Fibroblast of skin of left biceps (primary cell): Measurements from ENCODE around the gene BCOR.

ENCODE experiments used
- DNase-seq, 2 experiments: peaks; one replicate each; pipeline ENCODE4 v3.0.0-alpha.2; 2013; ENCODE audit warnings: low read depth in 2 of 2

The BCOR gene

DNA sequence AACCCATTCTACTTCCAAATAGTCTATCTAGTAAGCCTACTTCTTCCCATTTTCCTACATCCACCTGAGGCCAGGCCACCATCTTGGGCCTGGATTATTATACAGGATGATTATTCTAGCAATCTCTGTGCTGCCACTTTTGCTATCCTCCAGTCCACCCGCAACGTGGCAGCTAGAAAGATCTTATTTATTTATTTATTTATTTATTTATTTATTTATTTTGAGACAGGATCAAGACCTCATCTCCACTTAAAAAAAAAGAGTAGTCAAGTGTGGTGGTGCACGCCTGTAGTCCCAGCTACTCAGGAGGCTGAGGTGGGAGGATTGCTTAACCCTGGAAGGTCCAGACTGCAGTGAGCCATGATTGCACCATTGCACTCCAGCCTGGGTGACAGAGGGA lies 15.2 kb upstream of the BCOR start:
- DNase-seq: no peak

DNA sequence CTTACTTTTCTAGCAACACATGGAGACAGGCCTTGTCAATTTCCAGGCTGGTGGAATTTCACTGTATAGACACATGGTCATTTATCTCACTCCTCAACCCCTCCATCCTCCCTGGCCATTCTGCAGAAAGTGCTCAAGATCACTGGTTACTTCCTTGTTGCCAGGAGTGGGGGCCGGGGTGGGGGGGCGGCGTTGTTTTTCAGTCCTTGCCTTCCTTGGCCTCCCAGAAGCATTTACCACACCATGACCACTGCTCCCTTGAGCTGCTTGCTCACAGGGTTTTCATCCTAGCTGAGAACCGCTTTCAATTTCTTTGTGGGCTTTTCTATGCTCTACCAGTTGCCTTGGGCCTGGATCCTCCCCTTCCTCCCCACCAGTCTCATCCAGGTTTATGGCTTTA lies 14.1 kb upstream of the BCOR start:
- DNase-seq: no peak

DNA sequence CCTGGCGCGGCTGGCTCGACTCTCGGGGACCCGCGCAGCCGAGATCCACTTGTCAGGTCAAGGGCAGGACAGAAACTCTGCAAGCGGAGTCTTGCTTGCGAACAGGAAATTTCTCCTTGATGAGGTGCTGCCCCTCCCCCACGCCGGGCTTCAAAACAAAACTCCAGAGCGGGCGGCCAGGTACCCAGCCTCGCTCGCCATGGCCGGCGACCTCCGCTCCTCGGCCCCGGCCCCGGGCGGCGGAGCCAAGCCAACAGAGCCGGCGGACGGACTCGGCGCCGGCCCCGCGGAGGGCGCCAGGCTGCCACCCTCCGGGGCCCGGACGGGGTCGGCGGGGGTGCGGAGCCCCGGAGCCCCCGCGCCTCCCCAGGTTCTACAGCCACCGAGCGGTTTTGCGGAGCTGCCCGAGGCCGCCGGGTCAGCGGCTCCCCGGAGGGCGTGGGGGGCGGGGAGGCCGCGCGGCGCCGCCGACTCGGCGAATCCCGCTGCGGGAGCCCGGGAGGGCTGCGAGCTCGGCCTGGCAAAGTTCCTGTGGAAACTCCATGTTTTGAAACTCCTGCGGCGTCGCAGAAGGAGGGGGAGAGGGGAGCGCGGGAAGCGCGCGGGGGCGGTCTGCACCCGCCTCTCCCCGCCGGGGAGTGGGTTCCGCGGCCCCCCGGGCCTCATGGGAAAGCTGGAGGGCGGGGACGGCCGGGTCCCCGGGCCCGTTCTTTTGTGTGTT lies 11.7 kb upstream of the BCOR start:
- DNase-seq: no peak

DNA sequence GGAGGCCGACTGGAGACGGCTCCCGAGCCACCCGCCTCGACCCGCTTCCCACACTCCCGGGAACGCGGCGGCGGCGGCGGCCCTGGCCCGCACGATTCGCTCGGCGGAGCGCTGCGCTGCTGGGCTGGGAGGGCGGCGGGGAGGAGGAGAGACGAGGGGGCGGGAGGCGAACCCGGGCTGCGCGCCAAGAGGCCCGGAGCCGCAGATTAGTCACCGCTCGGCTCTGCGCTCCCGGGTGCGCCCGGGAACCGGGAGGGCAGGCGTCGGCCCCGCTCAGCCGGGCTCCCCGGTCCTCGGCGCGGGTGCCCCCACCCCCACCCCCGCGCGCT lies 11.2 kb upstream of the BCOR start:
- DNase-seq: no peak

DNA sequence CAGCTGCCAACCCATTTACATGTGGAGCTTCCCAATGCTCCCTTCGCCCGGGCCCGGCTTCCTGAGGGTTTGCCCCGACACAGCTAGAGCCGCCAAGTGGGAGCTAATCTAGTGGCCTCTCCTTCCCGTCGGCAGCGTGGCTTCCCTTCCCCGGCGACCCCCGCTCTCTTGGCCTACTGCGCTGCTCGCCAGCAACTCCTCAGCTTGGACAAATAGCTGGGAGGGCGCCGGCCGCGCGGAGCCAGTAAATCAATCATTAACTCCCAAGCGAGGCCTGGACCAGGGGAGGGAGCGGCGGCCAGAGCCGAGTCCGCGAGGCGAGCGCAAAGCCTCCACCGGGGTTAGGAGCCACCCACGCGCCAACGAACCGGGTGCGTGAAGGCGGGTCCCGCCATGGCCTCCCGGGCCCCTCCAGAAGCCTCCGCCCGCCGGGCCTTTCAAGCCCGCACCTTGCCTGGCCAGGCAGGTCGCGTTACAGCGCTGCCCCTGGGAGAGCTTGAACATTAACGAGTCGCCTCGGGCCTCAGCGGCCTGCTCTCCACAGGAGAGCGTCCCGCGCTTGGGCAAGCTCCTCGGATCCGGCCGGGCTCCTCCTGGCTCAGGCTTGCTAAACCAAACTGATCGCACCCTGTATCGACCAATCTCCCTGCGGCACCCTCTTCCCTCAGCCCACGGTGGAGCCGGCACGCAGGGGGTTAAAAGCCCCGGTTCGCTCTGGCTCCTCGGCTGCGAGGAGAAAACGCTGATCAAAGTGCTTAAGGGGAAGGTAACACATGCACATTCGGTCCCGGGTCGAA lies 10.6 kb upstream of the BCOR start:
- DNase-seq: no peak

DNA sequence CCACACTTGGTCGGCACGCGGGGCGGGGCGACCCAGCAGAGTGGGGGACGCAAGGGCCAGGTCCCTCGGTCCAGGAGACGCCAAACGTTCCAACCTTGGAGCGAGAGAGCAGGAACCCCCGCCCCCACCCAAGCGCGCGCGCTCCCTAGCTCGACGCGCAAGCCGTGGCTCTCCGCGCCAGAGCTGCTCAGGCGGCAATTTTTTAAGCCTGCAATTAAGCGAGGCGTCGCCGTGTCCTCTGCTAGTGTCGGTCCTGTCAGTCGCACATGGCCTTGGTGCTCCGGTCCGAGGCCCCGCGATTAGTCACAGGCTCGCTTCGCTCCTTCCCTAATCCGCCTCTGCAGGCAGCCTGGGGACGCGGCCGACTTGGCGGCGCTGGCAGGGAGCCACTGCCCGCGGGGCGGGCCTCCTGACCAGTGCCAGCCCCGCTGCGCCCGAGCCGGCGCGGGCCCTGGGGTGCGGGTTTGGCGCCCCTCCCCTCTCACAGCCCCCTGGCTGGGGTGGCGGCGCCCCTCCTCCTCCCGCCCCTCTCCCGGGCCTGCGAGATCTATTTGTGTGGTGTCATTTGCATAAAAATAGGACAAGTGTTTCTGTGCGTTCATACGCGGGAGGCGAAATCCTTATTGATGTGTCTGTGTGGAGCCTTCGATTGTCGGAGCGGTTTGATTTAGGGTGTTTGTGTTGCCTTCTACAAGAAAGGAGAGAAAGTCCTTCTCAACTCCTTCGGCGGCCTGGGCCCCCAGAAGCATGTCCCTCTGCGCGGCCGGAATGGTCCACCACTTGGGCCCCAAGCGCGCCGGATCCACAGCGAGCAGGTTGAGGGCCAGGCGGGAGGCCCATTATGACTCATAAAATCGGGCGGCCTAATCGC lies 9.8 kb upstream of the BCOR start:
- DNase-seq: no peak

DNA sequence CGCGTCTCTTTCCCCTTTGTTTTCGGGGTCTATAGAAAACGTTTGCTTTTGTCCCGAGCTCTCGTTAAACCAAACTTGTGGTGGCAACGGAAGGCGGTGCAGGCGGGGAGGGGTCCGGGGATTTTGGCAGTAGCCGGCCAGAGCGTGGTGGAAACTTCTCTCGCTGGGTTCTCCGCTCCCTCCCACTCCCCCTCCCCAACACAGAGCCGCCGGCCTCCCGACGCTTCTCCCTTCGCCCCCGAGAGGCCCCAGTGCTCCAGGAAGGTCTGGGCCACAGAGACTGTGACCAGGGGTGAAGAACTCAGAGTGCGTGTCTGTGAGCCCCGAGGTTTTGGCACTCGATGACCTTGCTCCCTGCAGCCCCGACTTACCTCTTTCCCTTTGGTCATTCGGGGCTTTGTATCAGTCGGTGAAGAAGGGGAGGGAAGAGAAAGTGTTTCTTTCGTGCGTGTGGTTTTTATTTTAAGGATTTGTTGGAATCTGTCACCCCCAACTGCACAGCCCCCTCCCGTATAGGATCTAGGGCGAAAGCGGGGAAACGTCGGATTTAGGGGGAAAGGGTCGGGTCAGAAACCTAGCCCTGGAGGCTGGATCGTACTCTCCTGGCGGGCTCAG lies 9.0 kb upstream of the BCOR start:
- no peak for DNase-seq

DNA sequence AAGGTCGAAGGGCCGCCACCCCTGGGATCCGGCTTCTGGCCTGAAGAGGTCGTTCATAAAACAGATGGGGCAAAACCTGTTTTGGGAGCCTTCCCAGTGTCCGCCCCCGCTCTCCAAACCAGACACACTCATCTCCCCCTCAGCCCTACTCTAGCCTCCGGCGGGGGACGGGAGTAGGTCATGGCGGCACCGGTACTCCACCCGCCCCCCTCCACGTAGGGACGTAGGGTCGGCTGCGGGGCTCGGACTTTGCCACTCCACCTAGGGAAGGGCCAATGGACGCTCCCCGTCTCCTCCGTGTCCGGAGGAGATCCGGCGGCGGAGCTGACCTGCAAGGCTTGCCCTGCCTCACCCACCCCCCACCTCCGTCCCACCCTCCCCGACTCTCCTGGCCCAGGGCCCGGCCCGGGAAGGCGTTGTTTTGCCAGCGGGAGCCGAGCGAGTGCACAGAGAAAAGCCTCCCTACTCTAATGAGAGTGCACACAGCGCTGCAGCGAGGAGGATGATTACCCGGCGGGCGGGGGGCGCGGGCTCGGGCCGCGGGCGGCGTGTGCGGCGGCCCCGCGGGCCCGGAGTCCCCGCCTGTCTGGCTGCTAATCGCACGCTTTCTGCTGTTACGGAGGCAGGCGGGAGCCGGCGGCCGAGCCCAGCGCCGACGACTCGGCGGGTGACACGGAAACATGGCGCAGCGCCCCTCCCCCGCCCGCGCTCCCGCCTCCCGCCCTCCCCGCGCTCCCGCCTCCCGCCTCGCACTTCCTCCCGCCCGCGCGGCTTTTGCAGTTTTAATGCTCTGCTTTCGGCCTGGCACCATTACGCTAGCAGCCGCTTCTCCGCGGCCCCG lies 8.3 kb upstream of the BCOR start:
- no peak for DNase-seq

DNA sequence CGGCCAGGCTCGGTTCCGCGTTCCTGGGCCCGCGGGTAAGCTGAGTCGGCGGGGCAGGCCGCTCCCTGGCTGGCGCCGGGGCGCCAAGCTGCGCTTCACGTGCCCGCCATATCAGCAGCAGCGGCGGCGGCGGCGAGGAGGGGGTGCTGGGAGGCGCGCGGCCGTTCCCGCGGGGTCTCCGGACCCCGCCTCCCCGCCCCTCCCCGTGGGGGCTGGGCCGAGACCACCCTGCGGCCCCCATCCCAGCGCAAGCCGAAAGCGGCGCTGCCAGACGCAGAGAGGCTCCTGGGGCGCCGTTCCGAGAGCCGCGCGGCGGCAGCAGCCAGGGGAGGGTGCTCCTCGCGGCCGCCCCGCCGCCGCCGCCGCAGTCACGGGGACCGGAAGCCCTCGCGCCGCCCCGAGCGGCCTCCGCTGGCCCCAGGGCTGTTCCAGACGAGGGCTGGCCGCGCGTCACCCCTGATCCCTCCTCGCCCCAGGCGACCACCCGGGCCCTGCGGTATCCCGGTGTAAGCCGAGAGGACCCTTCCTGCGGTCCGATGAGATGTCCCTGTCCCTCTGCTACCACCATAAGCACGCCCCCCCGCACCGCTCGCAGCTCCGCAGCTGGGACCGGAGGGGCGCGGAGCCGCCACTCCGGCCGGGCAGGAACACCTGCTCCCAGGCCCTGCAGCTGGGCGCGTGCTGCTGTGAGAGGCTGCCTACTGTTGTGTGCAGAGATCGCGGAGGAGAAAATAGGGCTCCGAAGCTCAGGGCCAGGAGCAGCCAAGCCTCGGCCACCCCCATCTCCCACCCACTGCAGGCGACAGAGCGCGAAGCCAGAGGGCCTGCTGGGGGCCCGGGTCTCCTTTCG lies 7.5 kb upstream of the BCOR start:
- no peak for DNase-seq

DNA sequence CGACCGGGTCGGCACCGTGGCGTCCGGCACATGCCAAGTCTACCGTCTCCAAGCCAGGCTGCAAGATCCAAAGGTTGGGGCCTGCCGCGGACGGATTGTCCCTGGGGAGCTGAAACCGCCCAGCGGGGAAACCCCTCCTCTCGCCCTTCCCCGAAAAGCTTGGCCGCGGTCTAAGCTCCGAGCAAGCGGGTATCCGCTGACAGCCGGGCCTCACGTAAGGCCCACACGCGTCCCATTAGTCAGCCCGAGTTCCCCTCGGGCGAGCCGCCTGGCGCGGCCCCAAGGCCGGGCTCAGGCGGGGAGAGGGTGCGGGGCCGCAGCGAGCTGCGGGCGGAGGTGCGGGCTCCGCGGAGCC lies 6.8 kb upstream of the BCOR start:
- DNase-seq: no peak

DNA sequence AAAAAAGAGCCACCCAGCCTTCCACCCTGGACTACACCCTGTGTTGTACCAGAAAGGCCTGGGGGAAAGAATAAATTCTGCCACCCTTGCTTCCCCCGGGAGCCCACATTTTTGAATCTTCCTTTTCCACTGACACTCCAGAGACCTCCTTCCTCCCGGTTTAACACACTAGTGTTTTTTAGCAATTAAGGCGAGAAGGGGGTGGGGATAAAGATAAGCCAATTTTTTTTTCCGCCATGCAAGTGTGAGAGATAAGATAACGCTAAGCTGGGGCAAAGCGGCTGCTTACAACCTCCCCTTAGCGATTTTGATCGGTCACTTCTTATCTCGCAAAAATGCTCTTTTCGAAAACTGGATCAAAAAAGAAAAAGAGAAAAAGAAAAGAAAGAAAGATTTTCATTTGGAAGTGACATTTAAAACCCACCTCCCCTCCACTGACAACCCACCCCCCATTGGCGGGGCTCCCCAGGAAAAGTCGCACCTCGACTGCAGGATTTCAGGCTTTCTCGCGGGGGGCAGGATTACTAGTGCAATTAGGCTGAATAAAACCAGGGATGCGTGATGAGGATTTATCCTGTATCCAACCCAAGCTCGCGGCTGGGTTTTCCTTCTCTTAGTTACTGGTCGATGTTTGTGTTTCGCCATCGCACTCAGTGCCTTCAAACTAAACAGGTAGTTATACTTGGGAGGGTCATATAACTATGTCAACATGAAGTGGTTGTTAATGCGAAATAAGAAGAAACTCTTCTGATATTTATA lies 6.0 kb upstream of the BCOR start:
- no peak for DNase-seq

DNA sequence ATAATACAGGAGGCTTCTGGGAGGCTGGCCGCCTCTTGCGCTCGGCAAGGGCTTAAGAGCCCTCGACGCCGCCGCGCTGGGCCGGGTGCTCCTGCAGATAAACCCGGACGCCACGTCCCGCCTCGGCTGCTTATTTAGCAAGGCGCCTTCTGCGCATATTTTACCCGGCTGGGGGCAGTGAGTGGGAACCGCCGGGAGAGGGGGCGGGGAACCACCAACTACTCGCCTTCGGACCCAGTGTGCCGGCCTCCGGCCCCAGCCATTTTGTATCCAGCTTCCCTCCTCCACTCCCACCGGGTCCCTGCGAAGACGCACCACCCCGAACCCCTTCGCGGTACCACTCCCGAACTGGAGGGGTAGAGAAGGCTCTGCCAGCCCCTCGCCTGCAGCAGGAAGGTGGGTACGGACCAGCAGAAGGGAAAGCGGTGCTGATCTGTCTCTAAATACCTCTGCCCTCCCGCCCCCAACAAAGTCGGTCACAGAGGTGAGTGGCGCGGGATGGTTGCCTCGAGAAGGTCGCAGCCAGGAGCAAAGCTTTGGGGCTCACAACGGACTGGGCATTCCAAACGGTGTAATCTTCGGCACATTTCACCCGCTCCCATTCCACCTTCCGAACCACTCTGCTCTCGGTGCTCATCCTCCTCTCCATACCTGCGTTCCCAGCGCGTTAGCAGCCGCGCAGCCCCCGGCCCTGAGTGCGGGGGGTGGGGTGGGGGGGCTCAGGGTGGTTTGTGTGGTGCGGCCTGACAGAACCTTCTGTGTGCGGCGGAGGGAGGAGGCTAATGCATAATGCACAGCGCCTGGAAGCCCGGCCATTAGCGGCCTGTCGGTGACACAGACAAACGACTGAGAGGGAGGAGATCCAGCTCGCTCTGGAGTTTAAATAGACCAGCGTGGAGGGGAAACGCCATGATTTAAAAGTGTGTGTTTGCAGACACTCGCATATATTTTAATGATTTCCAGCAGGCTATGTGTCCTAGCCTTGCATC lies 4.9 kb upstream of the BCOR start:
- no peak for DNase-seq

DNA sequence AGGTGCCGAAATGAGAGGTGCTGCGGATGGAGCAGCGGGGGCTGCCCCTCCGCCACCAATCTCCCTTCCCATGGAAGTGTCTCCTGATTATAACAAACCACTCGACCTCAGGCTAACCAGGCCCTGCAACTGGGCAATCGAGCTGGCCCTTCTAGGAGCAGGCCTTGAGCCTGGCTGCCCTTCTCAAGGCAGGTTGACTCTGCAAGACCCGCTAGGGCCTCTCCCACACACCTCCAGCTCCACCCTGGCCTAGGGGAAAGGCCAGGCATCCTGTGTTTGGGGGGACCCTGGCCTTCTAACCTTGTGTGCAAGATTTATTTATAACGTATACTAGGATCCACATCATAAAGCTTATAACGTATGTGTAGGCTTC lies 3.7 kb upstream of the BCOR start:
- no peak for DNase-seq

DNA sequence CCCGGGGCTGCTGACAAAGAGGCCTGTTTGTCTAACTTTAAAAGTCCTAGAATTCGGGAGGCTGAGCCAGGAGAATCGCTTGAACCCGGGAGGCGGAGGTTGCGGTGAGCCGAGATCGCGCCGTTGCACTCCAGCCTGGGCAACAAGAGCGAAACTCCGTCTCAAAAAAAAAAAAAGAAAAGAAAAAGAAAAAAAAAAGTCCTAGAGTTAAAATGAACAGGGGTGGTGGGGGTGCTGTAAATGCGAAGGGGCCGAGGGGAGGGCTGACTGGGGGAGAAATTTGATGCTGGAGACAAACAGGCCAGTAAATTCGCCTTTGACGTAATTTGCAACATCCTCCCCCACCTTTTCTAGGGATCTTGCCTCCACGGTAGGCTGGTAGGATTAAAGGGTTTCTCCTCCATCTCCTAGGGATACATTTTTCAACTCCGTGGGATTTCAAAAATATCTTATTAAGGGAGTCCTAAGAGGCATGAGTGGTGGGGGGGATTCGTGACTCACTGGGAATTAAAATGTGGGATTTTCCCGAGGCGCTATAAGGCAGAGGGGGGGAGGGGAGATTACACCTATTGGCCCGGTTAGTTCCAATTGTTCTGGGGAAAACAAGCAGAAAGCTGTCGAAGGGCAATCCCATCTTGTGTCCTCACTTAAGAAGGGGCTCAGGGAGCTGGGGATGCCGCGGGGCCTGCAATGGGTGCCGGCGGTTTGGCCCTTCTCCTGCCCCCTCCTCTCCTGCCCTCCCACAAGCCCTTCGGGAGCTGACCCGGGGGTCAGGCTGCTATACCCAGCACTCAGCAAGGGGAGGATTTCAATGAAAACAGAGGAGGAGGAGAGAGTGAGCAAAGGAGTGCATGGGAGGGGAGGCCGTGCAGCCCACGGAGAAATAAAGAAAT lies 3.0 kb upstream of the BCOR start:
- DNase-seq: no peak

DNA sequence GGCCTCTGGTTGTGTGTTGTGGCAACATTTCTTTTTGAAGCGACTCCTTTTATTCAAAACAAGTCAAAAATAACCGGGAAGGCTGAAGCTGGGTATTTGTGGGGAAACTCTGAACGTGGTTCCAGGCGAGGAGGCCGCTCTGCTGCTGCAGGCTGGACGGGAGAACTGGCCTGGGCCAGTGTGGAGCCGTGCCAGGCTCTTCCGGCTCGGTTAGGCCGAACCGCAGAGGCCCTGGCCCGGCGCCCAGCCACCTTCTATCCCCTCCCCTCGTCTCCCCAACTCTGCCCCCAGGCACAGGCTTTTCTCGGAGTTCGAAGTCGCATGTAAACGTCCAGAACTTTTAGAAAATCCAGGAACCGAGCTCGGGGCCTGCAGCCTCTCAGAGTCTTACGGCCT lies 2.4 kb upstream of the BCOR start:
- no peak for DNase-seq

DNA sequence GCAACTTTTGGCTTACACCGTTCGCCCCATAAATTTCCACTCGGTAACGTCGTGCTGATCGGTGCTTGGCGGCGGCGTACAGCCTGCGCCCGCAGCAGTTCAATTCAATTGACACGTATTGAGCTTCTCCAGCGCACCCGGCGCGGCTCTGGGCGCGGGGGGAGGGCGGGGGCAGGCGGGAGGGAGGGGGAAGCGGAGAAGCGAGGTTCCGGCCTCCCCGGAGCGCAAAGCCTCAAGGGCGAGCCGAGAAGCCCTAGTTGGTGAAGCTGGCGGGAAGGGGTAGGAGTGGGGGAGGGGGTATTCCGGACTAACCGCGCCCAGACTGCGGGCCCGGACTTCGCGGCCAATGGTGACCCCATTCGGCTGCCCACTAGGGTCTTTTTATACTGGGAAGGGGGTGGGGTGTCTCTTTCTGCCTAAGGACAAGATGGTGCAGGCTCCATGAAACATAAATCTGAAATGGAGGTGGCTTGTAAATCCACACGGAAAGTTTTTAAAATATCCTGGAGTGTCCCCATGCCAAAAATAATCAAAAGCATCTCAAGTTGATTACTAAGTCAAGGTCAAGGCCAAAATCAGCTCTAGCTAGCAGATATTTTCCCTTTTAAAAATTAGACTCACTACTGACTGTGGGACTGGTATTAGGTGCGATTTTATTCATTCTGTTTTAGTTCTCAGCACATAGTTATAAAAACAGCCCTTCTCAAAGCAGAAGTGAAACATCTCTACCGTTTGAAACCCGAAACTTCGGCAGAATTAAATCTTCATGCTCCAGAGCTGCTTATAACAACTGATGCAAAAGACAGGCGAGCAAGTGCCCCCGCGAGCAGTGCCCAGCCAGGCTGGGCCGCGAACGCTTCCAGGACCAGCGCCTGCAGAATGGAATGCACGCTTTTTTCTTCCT lies 1.5 kb upstream of the BCOR start:
- DNase-seq: no peak
